ENCODE measurements around the gene SAMD4A. TPM values are rescaled to one million over a fixed set of nuclear protein-coding genes. Genes with fewer than 3 reads are reported as not detected.

SAMD4A gene
- total and polyA plus RNA-seq, 4 donors = 17.5 to 31.6 (median 24.5) TPM

DNA sequence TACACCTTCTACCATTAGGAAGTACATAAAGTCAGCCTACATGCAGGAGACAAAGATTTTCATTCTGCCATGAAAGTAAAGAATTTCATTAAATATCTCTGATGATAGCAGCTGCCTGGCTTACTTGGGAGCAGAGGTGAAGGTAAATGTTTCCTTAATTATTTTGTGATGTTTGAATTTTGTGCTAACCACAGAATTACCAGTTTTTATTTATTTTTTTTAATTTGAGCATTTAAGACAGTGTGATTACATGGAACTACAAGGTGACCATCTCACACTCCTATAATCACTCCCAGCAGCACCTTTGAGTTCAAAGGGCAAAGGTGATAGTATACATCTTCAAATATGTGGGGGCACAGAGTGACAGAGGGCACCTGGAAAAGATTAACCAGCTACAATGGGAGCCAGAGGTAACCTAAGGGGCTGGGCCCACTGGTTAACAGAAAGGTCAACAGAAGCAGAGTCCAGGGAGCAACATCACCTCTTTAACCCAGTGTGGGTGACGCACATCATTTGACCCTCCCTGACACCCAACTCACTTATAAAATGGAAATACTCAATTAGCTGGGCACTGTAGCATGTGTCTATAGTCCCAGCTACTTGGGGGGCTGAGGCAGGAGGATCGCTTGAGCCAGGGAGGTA is 270.7 kb downstream of the SAMD4A start:
- no peak overlapping the region for H3K27ac ChIP-seq (ENCODE audit: low read depth, low read length)
- H3K9me3 ChIP-seq (ENCODE audit: control insufficient read depth, insufficient read depth, low read length) = no peaks in the 10 kb centered on the region
- no peaks in the 10 kb centered on the region for H3K27me3 ChIP-seq (ENCODE audit: control insufficient read depth, insufficient read depth, low read length)
- H3K36me3 ChIP-seq (ENCODE audit: control insufficient read depth, insufficient read depth, low read length) = no peaks in the 10 kb centered on the region
- DNase-seq (ENCODE audit: low read depth in 4 of 6, low spot score in 6 of 6) = no peak
- WGBS (ENCODE audit: insufficient coverage) = 71% methylated on average over 1 of the region's 2 CpGs
- H3K4me3 ChIP-seq (ENCODE audit: low read depth, low read length) = no peak overlapping the region
- no peaks in the 10 kb centered on the region for H3K4me1 ChIP-seq (ENCODE audit: control insufficient read depth, insufficient read depth, low read length)

DNA sequence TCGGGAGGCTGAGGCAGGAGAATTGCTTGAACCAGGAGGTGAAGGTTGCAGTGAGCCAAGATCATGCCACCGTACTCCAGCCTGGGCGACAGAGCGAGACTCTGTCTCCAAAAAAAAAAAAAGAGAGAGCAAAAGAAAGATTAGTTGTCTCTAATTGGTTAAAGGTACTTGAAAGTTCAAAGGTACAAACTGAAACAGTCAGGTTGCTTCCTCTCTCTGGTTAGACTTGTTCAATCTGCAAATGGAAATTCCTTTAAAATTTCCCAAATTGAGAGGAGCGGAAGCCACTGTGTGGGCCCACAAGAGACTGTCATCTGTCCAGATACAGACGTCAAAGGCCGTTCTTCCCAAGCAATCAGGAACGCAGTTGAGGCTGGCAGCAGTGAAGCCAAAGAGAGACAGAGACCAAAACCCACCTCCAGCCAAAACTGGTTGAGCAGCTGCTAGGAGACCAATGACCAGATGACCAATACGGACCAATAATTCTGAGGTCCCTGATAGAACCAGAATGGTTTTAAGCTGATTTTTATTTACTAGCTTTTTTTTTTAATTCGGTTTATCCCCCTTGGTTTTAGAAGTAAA is 272.1 kb downstream of the SAMD4A start:
- H3K4me3 ChIP-seq (ENCODE audit: low read depth, low read length) = no peak overlapping the region
- no peaks in the 10 kb centered on the region for H3K9me3 ChIP-seq (ENCODE audit: control insufficient read depth, insufficient read depth, low read length)
- no peak for DNase-seq (ENCODE audit: low read depth in 4 of 6, low spot score in 6 of 6)
- H3K27ac ChIP-seq (ENCODE audit: low read depth, low read length) = no peak overlapping the region
- no peaks in the 10 kb centered on the region for H3K36me3 ChIP-seq (ENCODE audit: control insufficient read depth, insufficient read depth, low read length)
- 98% methylated on average over 8 of the region's 10 CpGs for WGBS (ENCODE audit: insufficient coverage)
- no peaks in the 10 kb centered on the region for H3K4me1 ChIP-seq (ENCODE audit: control insufficient read depth, insufficient read depth, low read length)
- no peaks in the 10 kb centered on the region for H3K27me3 ChIP-seq (ENCODE audit: control insufficient read depth, insufficient read depth, low read length)

GRCh38 chr14:54839701-54840119 is 272.8 kb downstream of the SAMD4A start:
- H3K9me3 ChIP-seq (ENCODE audit: control insufficient read depth, insufficient read depth, low read length) = no peaks in the 10 kb centered on the region
- no peaks in the 10 kb centered on the region for H3K4me1 ChIP-seq (ENCODE audit: control insufficient read depth, insufficient read depth, low read length)
- no peak overlapping the region for H3K4me3 ChIP-seq (ENCODE audit: low read depth, low read length)
- WGBS (ENCODE audit: insufficient coverage) = 82% methylated on average over 3 of the region's 3 CpGs
- H3K27ac ChIP-seq (ENCODE audit: low read depth, low read length) = no peak overlapping the region
- H3K27me3 ChIP-seq (ENCODE audit: control insufficient read depth, insufficient read depth, low read length) = no peaks in the 10 kb centered on the region
- DNase-seq (ENCODE audit: low read depth in 4 of 6, low spot score in 6 of 6) = no peak
- no peaks in the 10 kb centered on the region for H3K36me3 ChIP-seq (ENCODE audit: control insufficient read depth, insufficient read depth, low read length)

DNA sequence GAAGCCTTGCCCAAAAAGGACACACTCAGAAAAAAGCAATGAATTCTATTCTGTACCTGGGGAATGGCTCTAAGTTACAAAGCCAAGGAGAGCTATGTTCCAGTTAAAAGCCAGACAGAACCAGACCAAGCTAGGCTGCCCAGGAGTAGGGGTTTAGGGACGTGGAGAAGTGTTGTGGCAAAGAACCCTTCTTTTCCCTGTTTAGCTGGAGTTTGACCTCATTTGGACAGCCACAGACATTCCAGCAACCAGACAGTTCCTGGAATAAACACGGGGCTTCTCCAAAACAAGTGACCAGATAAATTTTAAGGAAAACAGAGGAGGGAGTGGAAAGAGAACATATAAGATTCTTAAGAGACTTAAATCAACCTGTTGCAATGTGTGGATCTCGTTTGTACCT is 273.4 kb downstream of the SAMD4A start:
- no peak overlapping the region for H3K4me3 ChIP-seq (ENCODE audit: low read depth, low read length)
- no peaks in the 10 kb centered on the region for H3K36me3 ChIP-seq (ENCODE audit: control insufficient read depth, insufficient read depth, low read length)
- no peak for DNase-seq (ENCODE audit: low read depth in 4 of 6, low spot score in 6 of 6)
- H3K4me1 ChIP-seq (ENCODE audit: control insufficient read depth, insufficient read depth, low read length) = no peaks in the 10 kb centered on the region
- no CpG with 5 or more reads among the region's 3 CpGs for WGBS (ENCODE audit: insufficient coverage)
- no peaks in the 10 kb centered on the region for H3K27me3 ChIP-seq (ENCODE audit: control insufficient read depth, insufficient read depth, low read length)
- H3K9me3 ChIP-seq (ENCODE audit: control insufficient read depth, insufficient read depth, low read length) = no peaks in the 10 kb centered on the region
- H3K27ac ChIP-seq (ENCODE audit: low read depth, low read length) = no peak overlapping the region

GRCh38 chr14:54840798-54841197 is 273.9 kb downstream of the SAMD4A start:
- no peak overlapping the region for H3K27ac ChIP-seq (ENCODE audit: low read depth, low read length)
- no peaks in the 10 kb centered on the region for H3K27me3 ChIP-seq (ENCODE audit: control insufficient read depth, insufficient read depth, low read length)
- H3K4me3 ChIP-seq (ENCODE audit: low read depth, low read length) = no peak overlapping the region
- 100% methylated on average over 1 of the region's 1 CpG for WGBS (ENCODE audit: insufficient coverage)
- no peaks in the 10 kb centered on the region for H3K9me3 ChIP-seq (ENCODE audit: control insufficient read depth, insufficient read depth, low read length)
- no peaks in the 10 kb centered on the region for H3K36me3 ChIP-seq (ENCODE audit: control insufficient read depth, insufficient read depth, low read length)
- no peak for DNase-seq (ENCODE audit: low read depth in 4 of 6, low spot score in 6 of 6)
- H3K4me1 ChIP-seq (ENCODE audit: control insufficient read depth, insufficient read depth, low read length) = no peaks in the 10 kb centered on the region

Other genes starting within 250 kb of the SAMD4A start
- 10 to 100 TPM; 16.3 to 17.9 TPM for gene CDKN3, start 170.1 kb upstream of the SAMD4A start, total RNA-seq
- 10 to 100 TPM; 18.0 to 18.6 TPM for gene CDKN3, start 170.1 kb upstream of the SAMD4A start, polyA plus RNA-seq (ENCODE audit: insufficient read length in 2 of 2)
- gene CNIH1, start 125.8 kb upstream of the SAMD4A start, total RNA-seq = 10 to 100 TPM; 65.7 to 87.4 TPM
- gene CNIH1, start 125.8 kb upstream of the SAMD4A start, polyA plus RNA-seq (ENCODE audit: insufficient read length in 2 of 2) = 100 to 1,000 TPM; 128 to 137 TPM
- gene GMFB, start 78.1 kb upstream of the SAMD4A start, total RNA-seq = 100 to 1,000 TPM in 1 of 2 donors, 10 to 100 TPM in 1; 72.8 to 223 TPM
- gene GMFB, start 78.1 kb upstream of the SAMD4A start, polyA plus RNA-seq (ENCODE audit: insufficient read length in 2 of 2) = 100 to 1,000 TPM in 1 of 2 donors, 10 to 100 TPM in 1; 88.3 to 120 TPM
- 10 to 100 TPM; 20.4 to 40.7 TPM for gene CGRRF1, start 57.2 kb upstream of the SAMD4A start, total RNA-seq
- gene CGRRF1, start 57.2 kb upstream of the SAMD4A start, polyA plus RNA-seq (ENCODE audit: insufficient read length in 2 of 2) = 10 to 100 TPM; 32.4 to 35.9 TPM

Data from spinal cord (tissue), 10 donors.